ES-I3 (cell line): ENCODE measurements around the gene CD300LB.
"Not testable (repeated sequence)": the region's sequence is repeated elsewhere in the genome, so short reads cannot be mapped to it uniquely, and the experiment has no call there.

Source experiments
- H3K36me3 ChIP-seq: 2 replicates; pipeline ENCODE4 v1.6.1; 2013; ENCODE audit warnings: mild to moderate bottlenecking, low read length, control low read depth, moderate library complexity; ENCODE audit not compliant: insufficient read depth
- H3K4me1 ChIP-seq: 2 replicates; pipeline ENCODE4 v1.6.1; 2013; ENCODE audit warnings: mild to moderate bottlenecking, control low read depth, low read length; ENCODE audit not compliant: insufficient read depth
- H3K9ac ChIP-seq: 2 replicates; pipeline ENCODE4 v1.6.1; 2013; ENCODE audit warnings: low read depth, mild to moderate bottlenecking, low read length, moderate library complexity
- H3K9me3 ChIP-seq: 2 replicates; pipeline ENCODE4 v1.6.1; 2013; ENCODE audit warnings: mild to moderate bottlenecking, low read length, moderate library complexity; ENCODE audit not compliant: control insufficient read depth, insufficient read depth

Gene CD300LB

GRCh38 chr17:74531231-74531761 lies at the start of gene CD300LB:
TSS of gene CD300LB (minus strand) at chr17:74531475. CDS start at chr17:74531350, 125 bp downstream.
- peaks cover 2% of the 10 kb centered on the region; the same call in 1 of the 2 replicates for H3K9me3 ChIP-seq
- no peaks in the 10 kb centered on the region for H3K36me3 ChIP-seq
- peaks cover 9% of the 10 kb centered on the region; the same call in 1 of the 2 replicates for H3K4me1 ChIP-seq
- H3K9ac ChIP-seq = peak within 1 kb of the TSS; percentile 59; the same call in 1 of the 2 replicates

GRCh38 chr17:74579900-74580299 lies 48.6 kb upstream of the CD300LB start:
- Histone ChIP-seq H3K36me3 (no peaks in the 10 kb centered on the region), H3K4me1 (no peaks in the 10 kb centered on the region), H3K9ac (no peak overlapping the region), H3K9me3 (no peaks in the 10 kb centered on the region)

- no peak overlapping the region for H3K9ac ChIP-seq
- no peaks in the 10 kb centered on the region for H3K4me1 ChIP-seq
- no peaks in the 10 kb centered on the region for H3K36me3 ChIP-seq
- H3K9me3 ChIP-seq = no peaks in the 10 kb centered on the region
Observed at GRCh38 chr17:74578979-74579378, 47.7 kb upstream of the CD300LB start.

- Histone ChIP-seq H3K9ac (no peak overlapping the region), H3K36me3 (no peaks in the 10 kb centered on the region), H3K4me1 (peaks cover 5% of the 10 kb centered on the region; the same call in 1 of the 2 replicates), H3K9me3 (no peaks in the 10 kb centered on the region)
Observed at GRCh38 chr17:74574489-74575142, 43.3 kb upstream of the CD300LB start.

DNA sequence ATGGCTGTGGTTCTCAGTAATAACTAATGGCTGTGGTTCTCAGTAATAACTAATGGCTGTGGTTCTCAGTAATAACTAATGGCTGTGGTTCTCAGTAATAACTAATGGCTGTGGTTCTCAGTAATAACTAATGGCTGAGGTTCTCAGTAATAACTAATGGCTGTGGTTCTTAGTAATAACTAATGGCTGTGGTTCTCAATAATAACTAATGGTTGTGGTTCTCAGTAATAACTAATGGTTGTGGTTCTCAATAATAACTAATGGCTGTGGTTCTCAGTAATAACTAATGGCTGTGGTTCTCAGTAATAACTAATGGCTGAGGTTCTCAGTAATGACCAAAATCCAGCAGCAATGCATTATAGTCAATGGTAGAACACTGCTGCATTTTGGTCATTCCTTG lies 42.4 kb upstream of the CD300LB start:
- not testable (repeated sequence) for H3K9me3 ChIP-seq, H3K36me3 ChIP-seq, H3K9ac ChIP-seq
- peaks cover 11% of the 10 kb centered on the region; the same call in 1 of the 2 replicates for H3K4me1 ChIP-seq

DNA sequence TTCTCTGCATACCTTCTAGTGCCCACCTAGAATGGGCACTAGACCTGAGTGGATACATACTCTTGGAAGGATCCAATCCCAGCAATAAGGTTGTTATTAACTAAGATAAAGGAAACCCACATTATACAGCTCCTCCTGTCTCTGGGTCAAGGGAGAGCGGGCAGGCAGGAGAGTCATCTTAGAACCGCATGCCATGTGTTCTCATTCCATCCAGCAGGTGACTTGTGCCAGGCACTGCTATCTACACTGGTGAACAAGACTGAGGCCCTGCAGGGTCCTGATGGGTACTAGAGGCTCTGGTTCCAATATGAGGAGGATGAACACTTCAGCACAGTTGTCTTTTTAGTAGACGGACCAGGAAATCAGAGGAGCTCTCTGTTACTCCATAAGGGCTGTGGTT lies 41.9 kb upstream of the CD300LB start:
- Histone ChIP-seq H3K36me3 (no peaks in the 10 kb centered on the region), H3K9me3 (no peaks in the 10 kb centered on the region), H3K4me1 (peaks cover 11% of the 10 kb centered on the region; the same call in 1 of the 2 replicates), H3K9ac (no peak overlapping the region)

DNA sequence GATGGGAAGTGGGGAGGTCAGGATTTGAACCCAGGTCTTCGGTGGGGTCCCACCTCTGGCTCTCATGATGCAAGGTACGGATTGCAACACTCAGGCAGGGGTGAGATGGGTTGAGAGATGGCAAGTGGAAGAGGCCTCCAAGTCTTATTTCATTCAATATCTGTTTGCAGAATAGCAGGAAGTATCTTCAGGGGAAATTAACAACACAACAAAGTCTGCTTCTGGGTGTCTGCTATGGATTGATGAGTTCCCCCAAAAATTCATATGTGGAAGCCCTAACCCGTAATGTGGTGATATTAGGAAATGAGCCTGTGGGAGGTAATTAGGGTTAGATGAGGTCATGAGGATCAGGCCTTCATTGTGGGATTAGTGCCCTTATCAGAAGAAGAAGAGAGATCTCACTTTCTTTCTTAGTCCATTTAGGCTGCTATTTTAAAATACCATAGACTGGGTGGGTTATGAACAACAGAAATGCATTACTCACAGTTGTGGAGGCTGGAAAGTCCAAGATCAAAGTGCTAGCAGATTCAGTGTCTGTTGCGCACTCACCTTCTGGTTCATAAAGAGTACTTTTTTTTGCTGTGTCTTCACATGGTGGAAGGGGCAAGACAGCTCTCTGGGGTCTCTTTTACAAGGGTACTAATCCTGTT lies 40.5 kb upstream of the CD300LB start:
- no peaks in the 10 kb centered on the region for H3K36me3 ChIP-seq
- peaks cover 11% of the 10 kb centered on the region; the same call in 1 of the 2 replicates for H3K4me1 ChIP-seq
- H3K9ac ChIP-seq = no peak overlapping the region
- H3K9me3 ChIP-seq = no peaks in the 10 kb centered on the region

DNA sequence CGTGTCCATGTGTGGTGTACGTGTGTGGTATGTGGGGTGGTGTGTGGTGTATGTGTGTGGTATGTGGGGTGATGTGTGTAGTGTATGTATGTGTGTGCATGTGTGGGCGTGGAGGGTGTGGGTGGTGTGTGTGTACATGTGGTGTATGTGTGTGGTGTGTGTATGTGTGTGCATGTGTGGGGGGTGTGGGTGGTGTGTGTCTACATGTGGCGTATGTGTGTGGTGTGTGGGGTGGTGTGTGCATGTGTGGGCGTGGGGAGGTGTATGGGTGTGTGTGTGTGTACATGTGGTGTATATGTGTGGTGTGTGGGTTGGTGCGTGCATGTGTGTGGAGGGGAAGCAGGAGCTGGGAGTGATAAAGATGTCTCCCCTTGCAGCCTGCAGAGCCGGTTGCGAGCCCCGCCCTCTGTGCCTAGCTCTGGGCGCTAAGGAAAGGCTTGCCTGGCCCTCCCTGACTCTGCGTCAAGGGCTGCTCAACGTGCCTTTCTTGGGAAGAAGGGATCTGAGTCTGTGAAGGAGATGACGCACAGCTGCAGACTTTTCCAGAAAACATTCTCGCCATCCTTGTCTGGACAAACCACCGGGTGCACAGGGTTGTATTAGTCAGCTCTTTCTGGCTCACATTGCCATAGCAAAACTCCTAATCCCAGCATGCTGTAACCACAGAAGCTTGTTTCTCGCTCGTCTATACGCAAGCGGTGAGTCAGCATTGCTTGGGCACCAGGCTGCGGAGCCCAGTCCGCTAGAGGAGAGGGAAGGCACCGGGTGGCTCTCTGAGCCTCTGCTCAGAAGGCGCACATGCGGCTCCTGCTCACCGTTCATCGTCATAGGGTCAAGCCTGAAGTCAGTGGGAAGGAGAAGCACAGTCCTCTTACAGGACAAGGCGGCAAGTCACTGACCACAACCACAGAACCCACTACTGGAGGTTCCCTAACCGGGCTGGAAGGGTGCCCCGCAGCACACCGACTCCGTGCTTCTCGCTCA lies 38.0 kb upstream of the CD300LB start:
- H3K9me3 ChIP-seq = no peaks in the 10 kb centered on the region
- no peak overlapping the region for H3K9ac ChIP-seq
- no peaks in the 10 kb centered on the region for H3K36me3 ChIP-seq
- H3K4me1 ChIP-seq = peaks cover 11% of the 10 kb centered on the region; the same call in 1 of the 2 replicates

DNA sequence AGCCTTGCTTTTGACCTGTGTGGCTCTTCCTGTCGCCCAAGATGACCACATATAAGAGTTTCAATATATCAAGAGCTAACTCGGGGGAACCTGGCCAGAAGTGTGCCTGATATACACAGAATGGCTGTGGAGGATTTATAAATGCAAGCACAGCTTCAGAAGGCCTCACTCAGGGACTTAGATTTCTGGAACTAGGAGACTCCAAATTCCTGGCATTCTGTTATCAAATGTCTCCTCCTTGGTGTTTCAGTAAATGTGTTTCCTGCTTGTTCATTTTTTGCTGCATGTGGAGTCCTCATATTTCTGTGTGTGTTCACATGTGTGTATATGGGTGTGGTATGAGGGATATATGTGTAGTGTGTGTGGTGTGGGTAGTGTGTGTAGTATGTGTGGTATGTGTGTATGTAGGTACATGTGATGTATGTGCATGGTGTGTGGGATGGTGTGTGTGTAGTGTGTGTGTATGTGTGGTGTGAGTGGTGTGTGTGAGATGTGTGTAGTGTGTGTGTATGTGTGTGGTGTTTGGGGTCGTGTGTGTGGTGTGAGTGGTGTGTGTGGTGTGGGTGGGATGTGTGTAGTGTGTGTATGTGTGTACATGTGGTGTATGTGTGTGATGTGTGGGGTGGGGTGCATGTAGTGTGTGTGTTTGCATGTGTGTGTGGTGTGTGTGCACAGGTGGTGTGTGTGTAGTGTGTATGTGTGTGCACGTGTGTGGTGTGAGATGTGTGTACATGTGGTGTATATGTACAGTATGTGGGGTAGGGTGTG lies 37.0 kb upstream of the CD300LB start:
- no peaks in the 10 kb centered on the region for H3K9me3 ChIP-seq
- no peak overlapping the region for H3K9ac ChIP-seq
- H3K4me1 ChIP-seq = peaks cover 11% of the 10 kb centered on the region; the same call in 1 of the 2 replicates
- H3K36me3 ChIP-seq = no peaks in the 10 kb centered on the region

DNA sequence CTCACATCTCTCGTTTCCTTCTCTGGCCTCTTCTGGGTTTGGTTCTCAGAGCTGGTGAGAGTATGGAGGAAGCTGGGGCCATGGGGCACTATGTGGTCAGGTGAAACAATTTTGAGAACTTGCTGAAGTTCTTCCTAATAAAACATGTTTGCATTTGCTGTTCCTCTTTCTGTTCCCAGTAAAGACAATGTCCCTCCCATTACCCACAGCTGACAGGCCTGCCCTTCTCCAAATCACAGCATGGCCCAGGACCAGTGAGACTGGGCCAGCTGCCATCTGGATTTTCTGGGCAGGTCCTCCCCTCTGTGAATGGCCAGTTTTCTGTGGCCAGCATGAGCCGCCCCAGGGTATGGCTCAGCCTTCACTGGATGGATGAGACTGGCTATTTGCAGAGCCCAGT lies 36.1 kb upstream of the CD300LB start, which contains the start of gene CD300H:
Gene CD300H, minus strand, starts transcription at position 113 of the 400 bp plus-strand sequence.
- Histone ChIP-seq H3K9ac (no peak within 1 kb of the TSS), H3K36me3 (no peaks in the 10 kb centered on the region), H3K9me3 (no peaks in the 10 kb centered on the region), H3K4me1 (peaks cover 11% of the 10 kb centered on the region; the same call in 1 of the 2 replicates)

- no peak overlapping the region for H3K9ac ChIP-seq
- no peaks in the 10 kb centered on the region for H3K36me3 ChIP-seq
- no peaks in the 10 kb centered on the region for H3K9me3 ChIP-seq
- peaks cover 11% of the 10 kb centered on the region; the same call in 1 of the 2 replicates for H3K4me1 ChIP-seq
Observed at GRCh38 chr17:74566132-74566753, 35.0 kb upstream of the CD300LB start.

DNA sequence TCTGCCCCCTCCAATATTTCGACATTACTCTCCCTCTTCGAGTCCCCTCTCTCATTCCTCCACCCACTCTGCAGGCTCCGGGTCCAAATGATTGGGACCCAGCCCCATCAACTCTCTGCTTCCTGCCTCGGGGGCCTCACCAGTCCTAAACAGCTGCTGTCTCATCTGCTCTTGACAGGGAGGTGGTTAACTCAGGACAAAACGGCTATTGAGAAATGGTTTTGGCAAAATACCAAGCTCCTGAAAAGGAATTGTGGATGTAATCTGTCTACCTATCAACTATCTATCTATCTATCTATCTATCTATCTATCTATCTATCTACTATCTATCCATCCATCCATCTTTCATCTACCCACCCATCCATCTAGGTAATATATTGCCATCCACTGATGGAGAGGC lies 33.9 kb upstream of the CD300LB start:
- H3K9ac ChIP-seq = no peak overlapping the region
- H3K36me3 ChIP-seq = no peaks in the 10 kb centered on the region
- no peaks in the 10 kb centered on the region for H3K9me3 ChIP-seq
- peaks cover 11% of the 10 kb centered on the region; the same call in 1 of the 2 replicates for H3K4me1 ChIP-seq

GRCh38 chr17:74563358-74563757 lies 32.1 kb upstream of the CD300LB start:
- H3K9ac ChIP-seq = no peak overlapping the region

More at GRCh38 chr17:74563358-74563757, 32.1 kb upstream of the CD300LB start:
- Histone ChIP-seq H3K36me3 (no peaks in the 10 kb centered on the region), H3K9me3 (no peaks in the 10 kb centered on the region), H3K4me1 (no peaks in the 10 kb centered on the region)
